Smooth muscle cell (in vitro differentiated cells): Measurements from ENCODE around the gene ZNF316. TPM values are rescaled to one million over a fixed set of nuclear protein-coding genes. Genes with fewer than 3 reads are reported as not detected.
"Not testable (repeated sequence)": the region's sequence is repeated elsewhere in the genome, so short reads cannot be mapped to it uniquely, and the experiment has no call there.

Source experiments
- DNase-seq: peaks from one replicate; lab custom pipeline; 2025; ENCODE audit not compliant: unreplicated experiment; lab: John Stamatoyannopoulos, UW
- H2AFZ ChIP-seq: fragments of 200-600 bp; sonication (generic); 2 replicates; pipeline ENCODE4 v1.6.0; 2016; ENCODE audit warnings: antibody characterized with exemption, low read depth, mild to moderate bottlenecking
- H3F3A ChIP-seq: fragments of 200-600 bp; sonication (generic); 2 replicates; pipeline ENCODE4 v1.6.0; 2017; ENCODE audit warnings: antibody characterized with exemption, low read depth
- H3K27ac ChIP-seq: fragments of 200-600 bp; sonication (generic); 2 replicates; pipeline ENCODE4 v1.5.1; 2016; ENCODE audit warnings: low read depth, mild to moderate bottlenecking
- H3K27me3 ChIP-seq: fragments of 200-600 bp; sonication (generic); 2 replicates; pipeline ENCODE4 v1.6.1; 2016; ENCODE audit warnings: low read depth, mild to moderate bottlenecking
- H3K36me3 ChIP-seq: fragments of 200-600 bp; sonication (generic); 2 replicates; pipeline ENCODE4 v1.5.1; 2016; ENCODE audit warnings: low read depth
- H3K4me1 ChIP-seq: fragments of 200-600 bp; sonication (generic); 2 replicates; pipeline ENCODE4 v1.5.1; 2016; ENCODE audit warnings: low read depth
- H3K4me2 ChIP-seq: fragments of 200-600 bp; sonication (generic); 2 replicates; pipeline ENCODE4 v1.6.0; 2016; ENCODE audit warnings: mild to moderate bottlenecking
- H3K4me3 ChIP-seq: fragments of 200-600 bp; sonication (generic); 2 replicates; pipeline ENCODE4 v1.5.1; 2016; ENCODE audit warnings: mild to moderate bottlenecking
- H3K79me2 ChIP-seq: fragments of 200-600 bp; sonication (generic); 2 replicates; pipeline ENCODE4 v1.6.0; 2016; ENCODE audit warnings: low read depth, mild to moderate bottlenecking
- H3K9ac ChIP-seq: fragments of 200-600 bp; sonication (generic); 2 replicates; pipeline ENCODE4 v1.6.0; 2016; ENCODE audit warnings: low read depth
- H3K9me3 ChIP-seq: fragments of 200-600 bp; sonication (generic); replicated peaks from 2 replicates; pipeline ENCODE4 v1.5.1; 2016; ENCODE audit warnings: low read depth
- H4K20me1 ChIP-seq: fragments of 200-600 bp; sonication (generic); 2 replicates; pipeline ENCODE4 v1.6.0; 2016; ENCODE audit warnings: low read depth
- CTCF ChIP-seq: fragments of 200-600 bp; sonication (generic); IDR thresholded peaks from 2 replicates; pipeline ENCODE4 v1.5.1; 2017; ENCODE audit warnings: borderline replicate concordance, mild to moderate bottlenecking, antibody characterized with exemption; ENCODE audit not compliant: insufficient read depth, poor library complexity, severe bottlenecking
- WGBS: methylation state at CpG from one replicate; pipeline ENCODE4 v1.1.7; 2016; ENCODE audit warnings: low lambda C conversion rate; 5-methylcytosine and 5-hydroxymethylcytosine counted together
- polyA plus RNA-seq: library from polyadenylated mRNA; unstranded; fragments of >200 nt; fragmentation: Nextera tagmentation; extraction: Ambion mirVana; gene quantifications from 2 replicates; pipeline ENCODE4 v1.2.1, GENCODE V29; 2016
- total RNA-seq: library from RNA; depleted of rRNA; stranded (reverse); fragments of >200 nt; gene quantifications from 2 replicates; pipeline ENCODE4 v1.2.3, GENCODE V29; 2014

ZNF316 gene
- total and polyA plus RNA-seq, 2 experiments from 2014 or later, result 6.6 to 8.3 TPM

GRCh38 chr7:6658618-6659345 lies 21.7 kb downstream of the ZNF316 start:
- Histone ChIP-seq H4K20me1 (no peaks in the 10 kb centered on the region), H3F3A (no peaks in the 10 kb centered on the region), H3K4me1 (no peaks in the 10 kb centered on the region), H3K4me2 (no peak overlapping the region), H3K9ac (no peak overlapping the region), H2AFZ (no peak overlapping the region), H3K4me3 (no peak overlapping the region), H3K36me3 (no peaks in the 10 kb centered on the region), H3K9me3 (no peaks in the 10 kb centered on the region), H3K27ac (no peak overlapping the region), H3K27me3 (no peaks in the 10 kb centered on the region), H3K79me2 (no peaks in the 10 kb centered on the region)
- no peak for DNase-seq
- TF ChIP-seq CTCF, result no peak
- WGBS, result 63% methylated on average over 11 of the region's 11 CpGs

- DNase-seq, H2AFZ ChIP-seq, H3K27me3 ChIP-seq, H3F3A ChIP-seq, H4K20me1 ChIP-seq, H3K4me1 ChIP-seq, H3K79me2 ChIP-seq, H3K9ac ChIP-seq, H3K36me3 ChIP-seq, H3K27ac ChIP-seq, H3K4me2 ChIP-seq, H3K4me3 ChIP-seq: not testable (repeated sequence)
- no CpG with 5 or more reads among the region's 34 CpGs for WGBS
- H3K9me3 ChIP-seq, result peaks cover 40% of the 10 kb centered on the region
Observed at GRCh38 chr7:6670851-6671250, 33.7 kb downstream of the ZNF316 start.

GRCh38 chr7:6675807-6676405 lies 38.8 kb downstream of the ZNF316 start:
- WGBS, result 83% methylated on average over 1 of the region's 1 CpG
- no peaks in the 10 kb centered on the region for H3K79me2 ChIP-seq
- H3K27ac ChIP-seq, result no peak overlapping the region
- H3K36me3 ChIP-seq, result peaks cover 4% of the 10 kb centered on the region
- H3K9ac ChIP-seq, result no peak overlapping the region
- no peaks in the 10 kb centered on the region for H3K4me1 ChIP-seq
- no peaks in the 10 kb centered on the region for H4K20me1 ChIP-seq
- no peak overlapping the region for H3K4me3 ChIP-seq
- DNase-seq, result no peak
- no peaks in the 10 kb centered on the region for H3F3A ChIP-seq
- peaks cover 48% of the 10 kb centered on the region for H3K9me3 ChIP-seq
- no peaks in the 10 kb centered on the region for H3K27me3 ChIP-seq
- H2AFZ ChIP-seq, result no peak overlapping the region
- TF ChIP-seq CTCF, result no peak
- no peak overlapping the region for H3K4me2 ChIP-seq

- Histone ChIP-seq H3F3A (no peaks in the 10 kb centered on the region), H3K27me3 (no peaks in the 10 kb centered on the region), H3K36me3 (no peaks in the 10 kb centered on the region), H3K79me2 (no peaks in the 10 kb centered on the region), H3K4me1 (no peaks in the 10 kb centered on the region), H3K4me2 (no peak overlapping the region), H4K20me1 (no peaks in the 10 kb centered on the region), H3K9me3 (peaks cover 43% of the 10 kb centered on the region), H3K9ac (no peak overlapping the region), H3K4me3 (no peak overlapping the region), H3K27ac (no peak overlapping the region), H2AFZ (no peak overlapping the region)
- no peak for DNase-seq
- TF ChIP-seq CTCF, result no peak
- whole genome bisulfite sequencing, result 96% methylated on average over 1 of the region's 1 CpG
Observed at GRCh38 chr7:6680146-6680545, 43.0 kb downstream of the ZNF316 start.
